HEK293T (cell line): ENCODE measurements around the gene TOMM40L.
"Not testable (repeated sequence)": the region's sequence is repeated elsewhere in the genome, so short reads cannot be mapped to it uniquely, and the experiment has no call there.

Experiments
- ARNT ChIP-seq: fragments of 450-650 bp; IDR thresholded peaks from 2 replicates; pipeline ENCODE4 v1.6.1; 2017; ENCODE audit warnings: mild to moderate bottlenecking
- ELF4 ChIP-seq: fragments of 450-650 bp; IDR thresholded peaks from 2 replicates; pipeline ENCODE4 v1.6.1; 2017; ENCODE audit warnings: antibody characterized with exemption
- HDGF ChIP-seq: fragments of 450-650 bp; IDR thresholded peaks from 2 replicates; pipeline ENCODE4 v1.6.1; 2017; ENCODE audit warnings: antibody characterized with exemption, borderline replicate concordance
- L3MBTL2 ChIP-seq: fragments of 450-650 bp; conservative IDR thresholded peaks from 2 replicates; pipeline ENCODE4 v1.6.1; 2016; ENCODE audit warnings: mild to moderate bottlenecking

- not testable (repeated sequence) for TF ChIP-seq ARNT, ELF4, HDGF, L3MBTL2
Observed at GRCh38 chr1:161224695-161225087, 1.2 kb upstream of the TOMM40L start.
